NCI-H82 treated with DMSO at 0.1 percent for 48 hours (cell line): ENCODE data around the gene HOXB6.

Source experiments
- DNase-seq: peaks from one replicate; lab custom pipeline; 2025; ENCODE audit not compliant: unreplicated experiment; lab: John Stamatoyannopoulos, UW

Gene HOXB6

GRCh38 chr17:48611213-48611612, 6.4 kb upstream of the HOXB6 start:
- DNase-seq = no peak

GRCh38 chr17:48610282-48611211, 5.8 kb upstream of the HOXB6 start, which contains the start of gene HOXB7:
HOXB7 (minus strand) TSS chr17:48611017; CDS start chr17:48610918, 99 bp downstream.
- no peak for DNase-seq

GRCh38 chr17:48609759-48610281, 5.0 kb upstream of the HOXB6 start:
- no peak for DNase-seq

GRCh38 chr17:48609033-48609432, 4.2 kb upstream of the HOXB6 start:
- no peak for DNase-seq

GRCh38 chr17:48608494-48608834, 3.7 kb upstream of the HOXB6 start:
- DNase-seq = no peak

GRCh38 chr17:48606892-48607614, 2.3 kb upstream of the HOXB6 start:
- no peak for DNase-seq

GRCh38 chr17:48605991-48606891, 1.5 kb upstream of the HOXB6 start:
- DNase-seq = no peak

GRCh38 chr17:48605409-48605919, 678 bp upstream of the HOXB6 start:
- no peak for DNase-seq

- DNase-seq = no peak
These were observed 622 bp downstream of the HOXB6 start for GRCh38 chr17:48603959-48604769.

GRCh38 chr17:48601539-48602425, 3.0 kb downstream of the HOXB6 start:
- DNase-seq = no peak

- no peak for DNase-seq
These were observed 3.6 kb downstream of the HOXB6 start for GRCh38 chr17:48601207-48601538.

- no peak for DNase-seq
These were observed 4.3 kb downstream of the HOXB6 start for GRCh38 chr17:48600244-48601098.

- DNase-seq = no peak
These were observed 5.4 kb downstream of the HOXB6 start for GRCh38 chr17:48599354-48599753.

GRCh38 chr17:48598736-48599135, 6.0 kb downstream of the HOXB6 start:
- DNase-seq = no peak

- no peak for DNase-seq
These were observed 6.8 kb downstream of the HOXB6 start for GRCh38 chr17:48597778-48598631.

GRCh38 chr17:48597528-48597777, 7.3 kb downstream of the HOXB6 start:
- no peak for DNase-seq

GRCh38 chr17:48596735-48597527, 7.9 kb downstream of the HOXB6 start:
- no peak for DNase-seq
